Esophagus squamous epithelium (tissue), 5 donors: Measurements from ENCODE around the gene AMN. TPM values are rescaled to one million over a fixed set of nuclear protein-coding genes. Genes with fewer than 3 reads are reported as not detected.

Experiments
- DNase-seq: peaks from one replicate; lab custom pipeline; 2025; lab: John Stamatoyannopoulos, UW
- H3K27ac ChIP-seq, 4 donors: fragments of 200-600 bp; sonication (generic); one replicate each; pipeline ENCODE4 v1.5.1; 2016 to 2019; ENCODE audit warnings: mild to moderate bottlenecking in 1 of 4
- H3K27me3 ChIP-seq, 4 donors: fragments of 200-600 bp; sonication (generic); 1 replicate in 3 of 4; 2 replicates in 1 of 4; pipeline versions ENCODE4 v1.5.1 to v1.6.0; 2017 to 2021; ENCODE audit warnings: antibody characterized with exemption in 1 of 4
- H3K36me3 ChIP-seq, 3 donors: fragments of 200-600 bp; sonication (generic); one replicate each; pipeline ENCODE4 v1.5.1; 2016 to 2019
- H3K4me1 ChIP-seq, 3 donors: fragments of 200-600 bp; sonication (generic); one replicate each; pipeline ENCODE4 v1.5.1; 2017 to 2019
- H3K4me3 ChIP-seq, 4 donors: fragments of 200-600 bp; sonication (generic); 1 replicate in 3 of 4; 2 replicates in 1 of 4; pipeline ENCODE4 v1.5.1; 2016 to 2019; ENCODE audit warnings: mild to moderate bottlenecking in 2 of 4, moderate library complexity in 1 of 4
- H3K9me3 ChIP-seq, 3 donors: fragments of 200-600 bp; sonication (generic); one replicate each; pipeline ENCODE4 v1.5.1; 2016 to 2019
- CTCF ChIP-seq, 6 experiments: fragments of 450-650 bp in 4 of 6; fragments of 200-600 bp in 2 of 6; sonication (generic) in 2 of 6; IDR thresholded peaks; one replicate each; pipeline ENCODE4 v1.5.1; 2016 to 2019; ENCODE audit warnings: antibody characterized with exemption in 6 of 6, mild to moderate bottlenecking in 4 of 6, moderate library complexity in 4 of 6
- POLR2A ChIP-seq, 4 donors: fragments of 450-650 bp; IDR thresholded peaks; one replicate each; pipeline ENCODE4 v1.6.1; 2017; ENCODE audit warnings: antibody characterized with exemption in 4 of 4, mild to moderate bottlenecking in 4 of 4, moderate library complexity in 3 of 4
- WGBS, 2 donors: methylation state at CpG; one replicate each; pipeline ENCODE4 v1.1.5; 2018; 5-methylcytosine and 5-hydroxymethylcytosine counted together
- intact Hi-C: fragments of 100-400 bp; cut with DNase I; formaldehyde crosslinking; loops from one replicate; pipeline ENCODE4 v1.15.0; 2022
- total RNA-seq, 4 donors: library from RNA; depleted of rRNA; stranded (reverse); fragments of >200 nt; gene quantifications; one replicate each; pipeline ENCODE4 v1.1.0, GENCODE V29; 2016
- donor health status: DM: yes; HTN: yes; CAD: no.

Gene AMN
- total RNA-seq, 4 donors from 2014 or later = 7.6 to 24.0 (median 19.7) TPM

GRCh38 chr14:102914474-102915291 lies 7.8 kb upstream of the AMN start:
- no peak for DNase-seq
- TF ChIP-seq CTCF (IDR thresholded peaks at IDR 0.05) (no peak), POLR2A (IDR thresholded peaks at IDR 0.05) (no peak)
- WGBS, 2 donors = 64% methylated on average over 8 of the region's 26 CpGs; no CpG with 5 or more reads in 1 of the 2 donors
- H3K36me3 ChIP-seq = peaks cover 0 to 14% (median 0%) of the 10 kb centered on the region in 3 donors
- no peaks in the 10 kb centered on the region for H3K9me3 ChIP-seq
- H3K4me1 ChIP-seq = no peaks in the 10 kb centered on the region
- no peaks in the 10 kb centered on the region for H3K27me3 ChIP-seq
- H3K27ac ChIP-seq = no peak overlapping the region
- no peak overlapping the region for H3K4me3 ChIP-seq
- intact Hi-C loops = loop anchor here (5.0 kb wide), 1 partner anchor 142 kb away; no protein-coding TSS in a partner anchor

GRCh38 chr14:102915292-102916110 lies 7.0 kb upstream of the AMN start:
- H3K27ac ChIP-seq = no peak overlapping the region
- DNase-seq = no peak
- intact Hi-C loops = no loop called here
- H3K9me3 ChIP-seq = no peaks in the 10 kb centered on the region
- peaks cover 0 to 14% (median 0%) of the 10 kb centered on the region in 3 donors for H3K36me3 ChIP-seq
- H3K4me1 ChIP-seq = no peaks in the 10 kb centered on the region
- 71 to 89% methylated on average over 4 to 6 of the region's 19 CpGs for whole genome bisulfite sequencing, 2 donors
- no peak for TF ChIP-seq POLR2A (IDR thresholded peaks at IDR 0.05)
- no peaks in the 10 kb centered on the region for H3K27me3 ChIP-seq
- no peak overlapping the region for H3K4me3 ChIP-seq

GRCh38 chr14:102916347-102917055 lies 6.0 kb upstream of the AMN start:
- Histone ChIP-seq H3K4me3 (no peak overlapping the region), H3K36me3 (peaks cover 0 to 12% (median 0%) of the 10 kb centered on the region in 3 donors), H3K4me1 (no peaks in the 10 kb centered on the region), H3K27me3 (peaks cover 0 to 3% (median 0%) of the 10 kb centered on the region in 4 donors), H3K9me3 (no peaks in the 10 kb centered on the region), H3K27ac (no peak overlapping the region)
- DNase-seq = no peak
- intact Hi-C loops = no loop called here
- TF ChIP-seq CTCF (IDR thresholded peaks at IDR 0.05) (no peak), POLR2A (IDR thresholded peaks at IDR 0.05) (no peak)
- 77 to 78% methylated on average over 10 to 13 of the region's 18 CpGs for WGBS, 2 donors

- no peaks in the 10 kb centered on the region for H3K9me3 ChIP-seq
- H3K27me3 ChIP-seq = peaks cover 0 to 9% (median 0%) of the 10 kb centered on the region in 4 donors
- H3K4me3 ChIP-seq = no peak overlapping the region
- no peak for DNase-seq
- H3K4me1 ChIP-seq = no peaks in the 10 kb centered on the region
- TF ChIP-seq POLR2A (IDR thresholded peaks at IDR 0.05) = no peak
- TF ChIP-seq CTCF (IDR thresholded peaks at IDR 0.05) = no peak
- H3K36me3 ChIP-seq = peaks cover 0 to 7% (median 0%) of the 10 kb centered on the region in 3 donors
- intact Hi-C loops = no loop called here
- H3K27ac ChIP-seq = no peak overlapping the region
- 33 to 100% methylated on average over 1 of the region's 6 CpGs for WGBS, 2 donors
These were observed 5.4 kb upstream of the AMN start for GRCh38 chr14:102917056-102917385.

GRCh38 chr14:102917469-102918211 lies 4.8 kb upstream of the AMN start:
- no peaks in the 10 kb centered on the region for H3K9me3 ChIP-seq
- intact Hi-C loops = no loop called here
- peaks cover under 1 to 4% (median 2%) of the 10 kb centered on the region in 3 donors for H3K4me1 ChIP-seq
- peaks cover 0 to under 1% (median 0%) of the 10 kb centered on the region in 3 donors for H3K36me3 ChIP-seq
- WGBS, 2 donors = 83 to 100% methylated on average over 1 of the region's 12 CpGs
- peak; percentile 33 to 57 (median 56) for TF ChIP-seq CTCF (IDR thresholded peaks at IDR 0.05)
- no peak for TF ChIP-seq POLR2A (IDR thresholded peaks at IDR 0.05)
- H3K27me3 ChIP-seq = peaks cover 0 to 15% (median 0%) of the 10 kb centered on the region in 4 donors
- H3K27ac ChIP-seq = no peak overlapping the region
- DNase-seq = no peak
- no peak overlapping the region for H3K4me3 ChIP-seq
